Endothelial cell of umbilical vein (primary cell): ENCODE results near the gene LRP3. TPM values are rescaled to one million over a fixed set of nuclear protein-coding genes. Genes with fewer than 3 reads are reported as not detected.

Experiments
- BruUV-seq: library from RNA; stranded (reverse); fragments of 400-500 nt; replicated peaks from 2 replicates; lab custom pipeline; 2021; lab: Mats Ljungman, UMichigan
- CTCF ChIA-PET: fragments of 300-600, 350-600 bp; sonication (Branson Sonifier 250); formaldehyde crosslinking; loops from one replicate; lab custom pipeline; 2021; ENCODE audit warnings: antibody characterized with exemption, inconsistent platforms; lab: Charles Lee
- POLR2A ChIA-PET: fragments of 300-600, 350-600 bp; sonication (Branson Sonifier 250); formaldehyde crosslinking; loops from one replicate; lab custom pipeline; 2021; ENCODE audit warnings: antibody characterized with exemption, inconsistent platforms; lab: Charles Lee
- DNase-seq: peaks from one replicate; pipeline ENCODE4 v3.0.0-alpha.2; 2011; ENCODE audit warnings: low read depth, low spot score
- FAIRE-seq: peaks from 2 replicates; lab custom pipeline; 2011; peaks lifted over from hg19 to GRCh38; lab: Jason Lieb, UNC
- H2AFZ ChIP-seq: 2 replicates; pipeline ENCODE4 v1.6.0; 2012; ENCODE audit warnings: low read depth, low read length, control low read depth, inconsistent platforms
- H3K27ac ChIP-seq: 2 replicates; pipeline ENCODE4 v1.5.1; 2011; ENCODE audit warnings: low read depth, mild to moderate bottlenecking, control low read depth, low read length, moderate library complexity; ENCODE audit not compliant: insufficient read depth
- H3K27me3 ChIP-seq, 2 experiments: 2 replicates each; pipeline versions ENCODE4 v1.6.0 to v1.6.1; 2011; ENCODE audit warnings: low read length in 2 of 2, mixed read lengths in 1 of 2; ENCODE audit not compliant: control insufficient read depth in 2 of 2, insufficient read depth in 2 of 2
- H3K36me3 ChIP-seq, 2 experiments: 2 replicates in 1 of 2; 3 replicates in 1 of 2; pipeline ENCODE4 v1.5.1; 2011; ENCODE audit warnings: low read length in 2 of 2, mild to moderate bottlenecking in 1 of 2, moderate library complexity in 1 of 2; ENCODE audit not compliant: control insufficient read depth in 2 of 2, insufficient read depth in 2 of 2; ENCODE audit errors: extremely low read depth in 1 of 2
- H3K4me1 ChIP-seq: 3 replicates; pipeline ENCODE4 v1.5.1; 2011; ENCODE audit warnings: mild to moderate bottlenecking, low read length; ENCODE audit not compliant: control insufficient read depth, insufficient read depth; ENCODE audit errors: extremely low read depth
- H3K4me2 ChIP-seq: 2 replicates; pipeline ENCODE4 v1.6.1; 2011; ENCODE audit warnings: low read length, control low read depth, mixed read lengths; ENCODE audit not compliant: insufficient read depth
- H3K4me3 ChIP-seq, 3 experiments: fragments of 200-600 bp in 1 of 3; sonication (generic), shearing (Covaris generic) in 1 of 3; replicated peaks in 1 of 3; 2 replicates each; pipeline ENCODE4 v1.5.1; 2011 to 2016; ENCODE audit warnings: control low read depth in 3 of 3, low read length in 3 of 3, mild to moderate bottlenecking in 2 of 3, inconsistent platforms in 1 of 3, low read depth in 1 of 3, moderate library complexity in 1 of 3; ENCODE audit not compliant: insufficient read depth in 1 of 3
- H3K79me2 ChIP-seq: 2 replicates; pipeline ENCODE4 v1.6.0; 2012; ENCODE audit warnings: low read length, inconsistent platforms; ENCODE audit not compliant: control insufficient read depth, insufficient read depth
- H3K9ac ChIP-seq: replicated peaks from 2 replicates; pipeline ENCODE3; 2011; ENCODE audit warnings: low read length, control low read depth; ENCODE audit not compliant: insufficient read depth; ENCODE audit errors: extremely low read depth
- H3K9me1 ChIP-seq: replicated peaks from 3 replicates; pipeline ENCODE4 v1.6.0; 2011; ENCODE audit warnings: mild to moderate bottlenecking, low read length; ENCODE audit not compliant: control insufficient read depth, insufficient read depth; ENCODE audit errors: extremely low read depth
- H3K9me3 ChIP-seq: replicated peaks from 2 replicates; pipeline ENCODE4 v1.5.1; 2012; ENCODE audit warnings: low read length, inconsistent platforms; ENCODE audit not compliant: control insufficient read depth, insufficient read depth
- H4K20me1 ChIP-seq: replicated peaks from 2 replicates; pipeline ENCODE3; 2011; ENCODE audit warnings: mild to moderate bottlenecking, low read length; ENCODE audit not compliant: control insufficient read depth, insufficient read depth; ENCODE audit errors: extremely low read depth
- EZH2 ChIP-seq: IDR thresholded peaks from 2 replicates; pipeline ENCODE4 v1.6.1; 2012; ENCODE audit warnings: borderline replicate concordance, low read depth, mild to moderate bottlenecking, moderate library complexity, low read length, inconsistent platforms; ENCODE audit not compliant: severe bottlenecking
- FOS ChIP-seq: IDR thresholded peaks from 2 replicates; pipeline ENCODE4 v1.6.1; 2011; ENCODE audit warnings: mild to moderate bottlenecking, low read length, moderate library complexity, borderline replicate concordance; ENCODE audit not compliant: insufficient read depth
- GATA2 ChIP-seq: IDR thresholded peaks from 2 replicates; pipeline ENCODE4 v1.7.0; 2011; ENCODE audit warnings: low read depth, mild to moderate bottlenecking, moderate library complexity, mixed read lengths, low read length; ENCODE audit not compliant: insufficient read length, insufficient read depth
- JUN ChIP-seq: IDR thresholded peaks from 2 replicates; pipeline ENCODE4 v1.6.1; 2011; ENCODE audit warnings: borderline replicate concordance, low read depth; ENCODE audit not compliant: insufficient read length, insufficient read depth
- MYC ChIP-seq: IDR thresholded peaks from one replicate; pipeline ENCODE4 v1.6.1; 2011; ENCODE audit warnings: mild to moderate bottlenecking, low read depth, low read length
- POLR2A ChIP-seq: IDR thresholded peaks from 2 replicates; pipeline ENCODE4 v1.6.1; 2012; ENCODE audit warnings: low read depth, mild to moderate bottlenecking, control low read depth, low read length
- POLR2AphosphoS5 ChIP-seq: IDR thresholded peaks from 2 replicates; pipeline ENCODE4 v1.6.1; 2012; ENCODE audit warnings: low read depth, mild to moderate bottlenecking, control low read depth, low read length, moderate library complexity; ENCODE audit not compliant: insufficient read depth
- dilution Hi-C: fragments of 300-500 bp; cut with MboI; formaldehyde crosslinking; loops from one replicate; pipeline ENCODE4 v1.15.0; 2019; ENCODE audit warnings: low sequenced_read_pairs; ENCODE audit not compliant: extremely low pct_ligation_motif_present
- intact Hi-C: fragments of 100-400 bp; cut with micrococcal nuclease; formaldehyde crosslinking; loops from one replicate; pipeline ENCODE4 v1.10.0; 2022
- polyA plus RNA-seq, 4 experiments: library from polyadenylated mRNA; depleted of rRNA in 3 of 4; stranded (reverse) in 3 of 4; unstranded in 1 of 4; fragments of >200 nt; gene quantifications; 2 replicates each; pipeline versions ENCODE4 v1.2.1 to v1.2.3, GENCODE V29; 2011 to 2012; ENCODE audit warnings: missing spikeins in 1 of 4
- total RNA-seq: library from RNA; stranded (reverse); gene quantifications from 2 replicates; pipeline ENCODE4 v1.2.3, GENCODE V29; 2021
- TF ChIP-seq, protein P1 (sequence below), 2 donors: IDR thresholded peaks; 1 replicate in 1 of 2; 2 replicates in 1 of 2; pipeline ENCODE4 v1.5.1; 2011; ENCODE audit warnings: low read length in 2 of 2, mild to moderate bottlenecking in 2 of 2, moderate library complexity in 2 of 2, control low read depth in 1 of 2, inconsistent platforms in 1 of 2, low read depth in 1 of 2; ENCODE audit not compliant: insufficient read depth in 1 of 2; ENCODE audit errors: extremely low read depth in 1 of 2
- TF ChIP-seq, protein P2 (sequence below): IDR thresholded peaks from 2 replicates; pipeline ENCODE4 v1.6.1; 2011; ENCODE audit not compliant: insufficient read depth, insufficient read length

The LRP3 gene
- total and polyA plus RNA-seq, 2 donors (not counting 3 experiments of a cell fraction or from before 2014, with no cell fraction given), result 14.3 to 19.4 TPM

DNA sequence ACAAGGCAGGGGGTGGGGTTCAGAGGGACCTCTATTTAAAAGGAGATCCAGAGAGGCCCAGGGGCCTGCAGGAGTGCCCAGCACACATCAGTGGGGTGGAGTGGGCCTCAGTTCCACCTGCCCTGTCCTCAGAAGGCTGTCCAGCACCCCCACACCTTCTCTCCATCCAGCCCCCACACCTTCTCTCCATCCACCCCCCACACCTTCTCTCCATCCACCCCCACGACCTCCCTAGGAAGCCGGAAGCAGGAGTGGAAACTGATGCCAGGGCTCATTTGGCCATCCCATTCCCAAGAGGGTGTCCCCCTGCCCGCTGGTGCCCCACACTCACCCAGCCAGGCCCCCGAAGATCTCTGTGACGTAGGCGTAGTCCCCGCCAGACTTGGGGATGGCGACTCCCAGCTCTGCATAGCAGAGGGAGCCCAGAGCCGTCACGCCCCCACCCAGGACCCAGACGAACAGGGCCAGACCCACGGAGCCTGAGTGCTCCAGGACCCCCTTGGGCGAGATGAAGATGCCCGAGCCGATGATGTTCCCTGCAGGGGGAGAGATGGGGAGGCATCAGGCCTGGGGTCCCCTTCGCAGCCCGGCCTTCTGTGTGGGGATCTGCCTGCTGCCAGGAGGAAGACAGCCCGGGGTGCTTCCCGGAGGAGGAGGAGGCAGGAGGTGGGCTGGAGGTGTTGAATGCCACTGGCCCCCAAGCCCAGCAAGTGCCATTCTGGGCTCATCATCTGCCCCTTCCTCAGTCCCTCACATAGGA, 21.5 kb downstream of the LRP3 start:
- Histone ChIP-seq H3K4me2 (no peak overlapping the region), H4K20me1 (no peaks in the 10 kb centered on the region), H3K4me3 (no peak overlapping the region), H2AFZ (no peak overlapping the region), H3K4me1 (no peaks in the 10 kb centered on the region), H3K27me3 (no peaks in the 10 kb centered on the region), H3K9me3 (no peaks in the 10 kb centered on the region), H3K9ac (no peak overlapping the region), H3K36me3 (no peaks in the 10 kb centered on the region), H3K27ac (no peak overlapping the region), H3K79me2 (no peaks in the 10 kb centered on the region), H3K9me1 (no peaks in the 10 kb centered on the region)
- POLR2A ChIA-PET, result no interaction called here
- BruUV-seq, result no TSS peak
- intact Hi-C loops, result no loop called here
- FAIRE-seq (no peak), DNase-seq (no peak)
- CTCF ChIA-PET, result no interaction called here
- TF ChIP-seq, protein P1, sequence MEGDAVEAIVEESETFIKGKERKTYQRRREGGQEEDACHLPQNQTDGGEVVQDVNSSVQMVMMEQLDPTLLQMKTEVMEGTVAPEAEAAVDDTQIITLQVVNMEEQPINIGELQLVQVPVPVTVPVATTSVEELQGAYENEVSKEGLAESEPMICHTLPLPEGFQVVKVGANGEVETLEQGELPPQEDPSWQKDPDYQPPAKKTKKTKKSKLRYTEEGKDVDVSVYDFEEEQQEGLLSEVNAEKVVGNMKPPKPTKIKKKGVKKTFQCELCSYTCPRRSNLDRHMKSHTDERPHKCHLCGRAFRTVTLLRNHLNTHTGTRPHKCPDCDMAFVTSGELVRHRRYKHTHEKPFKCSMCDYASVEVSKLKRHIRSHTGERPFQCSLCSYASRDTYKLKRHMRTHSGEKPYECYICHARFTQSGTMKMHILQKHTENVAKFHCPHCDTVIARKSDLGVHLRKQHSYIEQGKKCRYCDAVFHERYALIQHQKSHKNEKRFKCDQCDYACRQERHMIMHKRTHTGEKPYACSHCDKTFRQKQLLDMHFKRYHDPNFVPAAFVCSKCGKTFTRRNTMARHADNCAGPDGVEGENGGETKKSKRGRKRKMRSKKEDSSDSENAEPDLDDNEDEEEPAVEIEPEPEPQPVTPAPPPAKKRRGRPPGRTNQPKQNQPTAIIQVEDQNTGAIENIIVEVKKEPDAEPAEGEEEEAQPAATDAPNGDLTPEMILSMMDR (IDR thresholded peaks at IDR 0.05; ENCODE audit: extremely low read depth in 1 of 2, insufficient read depth in 1 of 2, low read depth in 1 of 2, low read length in 2 of 2), result no peak
- TF ChIP-seq GATA2 (no peak), EZH2 (no peak), POLR2AphosphoS5 (no peak), POLR2A (no peak), MYC (no peak), JUN (no peak), FOS (no peak)
- TF ChIP-seq, protein P2, sequence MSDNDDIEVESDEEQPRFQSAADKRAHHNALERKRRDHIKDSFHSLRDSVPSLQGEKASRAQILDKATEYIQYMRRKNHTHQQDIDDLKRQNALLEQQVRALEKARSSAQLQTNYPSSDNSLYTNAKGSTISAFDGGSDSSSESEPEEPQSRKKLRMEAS, result no peak
- dilution Hi-C loops, result no loop called here
